Mesenchymal stem cell (in vitro differentiated cells and primary cell): ENCODE data around the gene PWWP2B.

Experiments used
- DNase-seq: peaks from one replicate; pipeline ENCODE4 v3.0.0-alpha.2; 2013
- H2AFZ ChIP-seq: one replicate; pipeline ENCODE4 v1.6.1; 2013; ENCODE audit warnings: low read depth, mild to moderate bottlenecking, control low read depth, inconsistent platforms, low read length, moderate library complexity
- H2AK5ac ChIP-seq: 2 replicates; pipeline ENCODE4 v1.6.1; 2013; ENCODE audit warnings: low read length, moderate library complexity, mild to moderate bottlenecking, inconsistent platforms; ENCODE audit not compliant: severe bottlenecking
- H2BK120ac ChIP-seq: one replicate; pipeline ENCODE4 v1.6.1; 2013; ENCODE audit warnings: low read depth, mild to moderate bottlenecking, inconsistent platforms, low read length, moderate library complexity
- H2BK12ac ChIP-seq, 2 experiments: one replicate each; pipeline ENCODE4 v1.6.1; 2013; ENCODE audit warnings: inconsistent platforms in 2 of 2, low read length in 2 of 2, mild to moderate bottlenecking in 2 of 2, moderate library complexity in 2 of 2, control low read depth in 1 of 2
- H2BK15ac ChIP-seq: one replicate; pipeline ENCODE4 v1.6.1; 2013; ENCODE audit warnings: mild to moderate bottlenecking, low read depth, inconsistent platforms; ENCODE audit not compliant: poor library complexity, severe bottlenecking
- H2BK5ac ChIP-seq: 2 replicates; pipeline ENCODE4 v1.6.1; 2013; ENCODE audit warnings: low read depth, mild to moderate bottlenecking, low read length, control low read depth, inconsistent platforms; ENCODE audit not compliant: poor library complexity, severe bottlenecking
- H3K14ac ChIP-seq, 2 experiments: one replicate each; pipeline ENCODE4 v1.6.1; 2013; ENCODE audit warnings: inconsistent platforms in 2 of 2, low read length in 2 of 2, control low read depth in 1 of 2, mild to moderate bottlenecking in 1 of 2, moderate library complexity in 1 of 2
- H3K18ac ChIP-seq, 2 experiments: one replicate each; pipeline ENCODE4 v1.6.1; 2013; ENCODE audit warnings: inconsistent platforms in 2 of 2, low read length in 2 of 2, control low read depth in 1 of 2, low read depth in 1 of 2, mild to moderate bottlenecking in 1 of 2
- H3K23ac ChIP-seq, 2 experiments: one replicate each; pipeline ENCODE4 v1.6.1; 2013; ENCODE audit warnings: inconsistent platforms in 2 of 2, low read length in 2 of 2, mild to moderate bottlenecking in 2 of 2, moderate library complexity in 2 of 2, control low read depth in 1 of 2
- H3K27ac ChIP-seq: 2 replicates; pipeline ENCODE4 v1.5.1; 2013; ENCODE audit warnings: mild to moderate bottlenecking, moderate library complexity, low read length, control low read depth, inconsistent platforms; ENCODE audit not compliant: poor library complexity, severe bottlenecking
- H3K27me3 ChIP-seq, 2 experiments: 2 replicates each; pipeline versions ENCODE4 v1.6.1 to v1.7.0; 2013; ENCODE audit warnings: low read length in 2 of 2, mild to moderate bottlenecking in 2 of 2, moderate library complexity in 2 of 2, control low read depth in 1 of 2, inconsistent platforms in 1 of 2; ENCODE audit not compliant: control insufficient read depth in 1 of 2, insufficient read depth in 1 of 2
- H3K36me3 ChIP-seq, 2 experiments: 2 replicates each; pipeline versions ENCODE4 v1.6.1 to v1.7.0; 2013; ENCODE audit warnings: low read length in 2 of 2, control low read depth in 1 of 2, inconsistent platforms in 1 of 2, low read depth in 1 of 2, mild to moderate bottlenecking in 1 of 2; ENCODE audit not compliant: insufficient read depth in 2 of 2, control insufficient read depth in 1 of 2
- H3K4ac ChIP-seq, 2 experiments: one replicate each; pipeline ENCODE4 v1.6.1; 2013; ENCODE audit warnings: inconsistent platforms in 2 of 2, low read length in 2 of 2, mild to moderate bottlenecking in 2 of 2, moderate library complexity in 2 of 2, control low read depth in 1 of 2, low read depth in 1 of 2
- H3K4me1 ChIP-seq: 2 replicates; pipeline ENCODE4 v1.6.1; 2013; ENCODE audit warnings: low read depth, low read length, control low read depth; ENCODE audit not compliant: control insufficient read depth, insufficient read depth
- H3K4me2 ChIP-seq: 2 replicates; pipeline ENCODE4 v1.6.1; 2013; ENCODE audit warnings: low read length, mild to moderate bottlenecking, inconsistent platforms; ENCODE audit not compliant: poor library complexity, severe bottlenecking
- H3K4me3 ChIP-seq, 2 experiments: 2 replicates each; pipeline versions ENCODE4 v1.5.1 to v1.7.0; 2013; ENCODE audit warnings: low read length in 2 of 2, mild to moderate bottlenecking in 2 of 2, control low read depth in 1 of 2, low read depth in 1 of 2; ENCODE audit not compliant: insufficient read depth in 1 of 2
- H3K79me1 ChIP-seq: replicated peaks from 2 replicates; pipeline ENCODE4 v1.6.1; 2013; ENCODE audit warnings: mild to moderate bottlenecking, control low read depth, low read length, inconsistent platforms; ENCODE audit not compliant: poor library complexity, severe bottlenecking
- H3K9ac ChIP-seq: 2 replicates; pipeline ENCODE4 v1.7.0; 2013; ENCODE audit warnings: mild to moderate bottlenecking, low read length, moderate library complexity
- H3K9me3 ChIP-seq: 2 replicates; pipeline ENCODE4 v1.7.0; 2013; ENCODE audit warnings: mild to moderate bottlenecking, low read length; ENCODE audit not compliant: control insufficient read depth
- H4K8ac ChIP-seq: one replicate; pipeline ENCODE4 v1.6.1; 2013; ENCODE audit warnings: inconsistent platforms, mild to moderate bottlenecking, low read length, moderate library complexity
- H4K91ac ChIP-seq: one replicate; pipeline ENCODE4 v1.6.1; 2013; ENCODE audit warnings: mild to moderate bottlenecking, low read length, inconsistent platforms
- WGBS: methylation state at CpG from one replicate; pipeline ENCODE4 v1.1.7; 2013; ENCODE audit warnings: mixed read lengths; 5-methylcytosine and 5-hydroxymethylcytosine counted together

PWWP2B gene

GRCh38 chr10:132353456-132354355, 43.3 kb upstream of the PWWP2B start:
- Histone ChIP-seq H3K9me3 (no peaks in the 10 kb centered on the region), H3K4me2 (no peak overlapping the region), H3K79me1 (no peaks in the 10 kb centered on the region), H3K4me1 (peaks cover 5% of the 10 kb centered on the region), H3K27ac (no peak overlapping the region), H3K9ac (no peak overlapping the region), H3K14ac (no peak overlapping the region), H3K4me3 (no peak overlapping the region), H3K23ac (no peak overlapping the region), H4K91ac (no peak overlapping the region), H2AK5ac (no peak overlapping the region), H3K18ac (no peak overlapping the region), H2BK5ac (no peak overlapping the region), H2BK15ac (no peak overlapping the region), H3K4ac (no peak overlapping the region), H4K8ac (no peak overlapping the region), H3K27me3 (no peaks in the 10 kb centered on the region), H2BK12ac (no peak overlapping the region), H2BK120ac (no peak overlapping the region), H2AFZ (no peak overlapping the region), H3K36me3 (peaks cover 28 to 60% of the 10 kb centered on the region in 2 experiments)
- no peak for DNase-seq
- 89% methylated on average over 19 of the region's 20 CpGs for WGBS

GRCh38 chr10:132354356-132355094, 42.5 kb upstream of the PWWP2B start:
- Histone ChIP-seq H3K36me3 (peaks cover 20 to 54% of the 10 kb centered on the region in 2 experiments), H2BK15ac (no peak overlapping the region), H3K14ac (no peak overlapping the region), H3K27ac (no peak overlapping the region), H2AFZ (no peak overlapping the region), H2BK5ac (no peak overlapping the region), H3K4ac (no peak overlapping the region), H2BK12ac (no peak overlapping the region), H3K23ac (no peak overlapping the region), H3K18ac (no peak overlapping the region), H3K4me2 (no peak overlapping the region), H3K9ac (no peak overlapping the region), H4K91ac (no peak overlapping the region), H3K79me1 (no peaks in the 10 kb centered on the region), H3K9me3 (no peaks in the 10 kb centered on the region), H4K8ac (no peak overlapping the region), H2AK5ac (no peak overlapping the region), H2BK120ac (no peak overlapping the region), H3K4me3 (no peak overlapping the region), H3K27me3 (no peaks in the 10 kb centered on the region), H3K4me1 (peaks cover 5% of the 10 kb centered on the region)
- 92% methylated on average over 32 of the region's 32 CpGs for WGBS
- DNase-seq = no peak

GRCh38 chr10:132355297-132355696, 41.7 kb upstream of the PWWP2B start:
- Histone ChIP-seq H3K36me3 (peaks cover 20 to 48% of the 10 kb centered on the region in 2 experiments), H2AK5ac (no peak overlapping the region), H3K18ac (no peak overlapping the region), H3K4me1 (peaks cover 5% of the 10 kb centered on the region), H2BK120ac (no peak overlapping the region), H3K27me3 (no peaks in the 10 kb centered on the region), H4K8ac (no peak overlapping the region), H3K79me1 (no peaks in the 10 kb centered on the region), H2AFZ (no peak overlapping the region), H3K4ac (no peak overlapping the region), H2BK15ac (no peak overlapping the region), H3K9ac (no peak overlapping the region), H2BK5ac (no peak overlapping the region), H2BK12ac (no peak overlapping the region), H3K4me2 (no peak overlapping the region), H4K91ac (no peak overlapping the region), H3K4me3 (no peak overlapping the region), H3K27ac (no peak overlapping the region), H3K14ac (no peak overlapping the region), H3K23ac (no peak overlapping the region), H3K9me3 (no peaks in the 10 kb centered on the region)
- 92% methylated on average over 17 of the region's 17 CpGs for WGBS
- no peak for DNase-seq

- Histone ChIP-seq H3K79me1 (no peaks in the 10 kb centered on the region), H3K23ac (no peak overlapping the region), H2AK5ac (no peak overlapping the region), H3K27me3 (no peaks in the 10 kb centered on the region), H2BK5ac (no peak overlapping the region), H4K91ac (no peak overlapping the region), H2BK120ac (no peak overlapping the region), H2AFZ (no peak overlapping the region), H3K9ac (no peak overlapping the region), H3K9me3 (no peaks in the 10 kb centered on the region), H3K18ac (no peak overlapping the region), H3K27ac (no peak overlapping the region), H3K14ac (no peak overlapping the region), H2BK12ac (no peak overlapping the region), H3K4me3 (no peak overlapping the region), H3K4ac (no peak overlapping the region), H3K4me1 (peaks cover 5% of the 10 kb centered on the region), H3K4me2 (no peak overlapping the region), H2BK15ac (no peak overlapping the region), H4K8ac (no peak overlapping the region), H3K36me3 (peaks cover 20 to 44% of the 10 kb centered on the region in 2 experiments)
- 94% methylated on average over 13 of the region's 13 CpGs for WGBS
- DNase-seq = no peak
Observed at GRCh38 chr10:132355754-132356153, 41.2 kb upstream of the PWWP2B start.
